SW480 (cell line): ENCODE results near the gene TRAF7.

Experiments
- DNase-seq: peaks from one replicate; pipeline ENCODE4 v3.0.0-alpha.2; 2016; ENCODE audit warnings: low spot score

The TRAF7 gene

DNA sequence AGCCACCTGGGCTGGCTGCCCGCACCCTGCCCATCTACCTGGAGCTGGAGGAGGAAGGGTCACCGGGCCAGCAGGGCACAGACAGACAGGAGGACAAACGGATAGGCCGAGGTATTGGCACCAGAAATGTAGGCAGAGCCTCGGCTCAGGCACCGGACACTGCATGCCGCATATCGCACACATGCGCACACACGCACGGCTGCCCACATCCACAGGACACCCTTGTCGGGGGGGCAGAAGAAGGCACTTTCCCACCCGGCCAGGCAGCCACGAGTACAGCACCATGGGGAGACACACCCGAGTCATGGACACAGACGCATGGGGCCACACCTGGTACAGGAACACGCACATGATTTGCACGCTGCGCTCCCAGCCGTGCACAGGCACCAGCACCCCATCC lies 26.4 kb downstream of the TRAF7 start:
- peak; percentile 39 for DNase-seq

DNA sequence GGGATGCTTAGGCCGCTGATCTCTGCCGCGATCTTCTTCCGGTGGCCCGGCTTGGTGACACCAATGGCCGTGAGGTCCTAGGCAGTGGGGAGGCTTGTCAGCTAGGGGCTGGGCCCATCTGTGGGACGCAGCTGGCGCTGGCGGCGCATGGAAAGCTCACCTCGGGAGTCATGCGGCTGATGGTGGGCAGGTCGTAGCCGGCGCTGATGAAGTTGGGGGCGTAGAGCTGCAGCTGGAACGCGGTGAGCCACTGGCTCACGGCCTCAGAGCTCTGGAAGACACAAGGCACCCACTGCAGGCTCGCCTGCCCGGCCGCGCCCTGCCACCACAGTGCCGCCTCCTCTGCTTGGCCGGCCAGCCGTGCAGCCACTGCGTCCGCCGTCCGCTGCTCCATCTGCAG lies 28.1 kb downstream of the TRAF7 start:
- DNase-seq, result no peak

DNA sequence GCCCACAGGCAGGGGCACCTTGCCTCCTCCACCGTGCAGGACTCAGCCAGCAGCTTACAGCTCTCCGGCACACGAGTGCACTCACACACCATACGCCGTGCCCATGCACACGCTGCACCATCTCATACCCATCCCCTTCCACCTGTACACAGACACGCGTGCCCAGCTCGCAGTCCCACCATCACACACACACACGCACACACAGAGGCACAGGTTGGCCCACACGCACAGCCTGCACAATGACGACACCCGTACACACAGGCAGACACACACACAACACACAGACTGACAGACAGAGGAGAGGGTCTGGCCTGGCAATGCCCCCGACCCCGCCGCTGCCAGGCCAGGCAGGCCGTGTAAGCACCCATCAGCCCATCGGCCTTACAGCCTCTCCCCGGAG lies 28.8 kb downstream of the TRAF7 start:
- DNase-seq, result no peak

DNA sequence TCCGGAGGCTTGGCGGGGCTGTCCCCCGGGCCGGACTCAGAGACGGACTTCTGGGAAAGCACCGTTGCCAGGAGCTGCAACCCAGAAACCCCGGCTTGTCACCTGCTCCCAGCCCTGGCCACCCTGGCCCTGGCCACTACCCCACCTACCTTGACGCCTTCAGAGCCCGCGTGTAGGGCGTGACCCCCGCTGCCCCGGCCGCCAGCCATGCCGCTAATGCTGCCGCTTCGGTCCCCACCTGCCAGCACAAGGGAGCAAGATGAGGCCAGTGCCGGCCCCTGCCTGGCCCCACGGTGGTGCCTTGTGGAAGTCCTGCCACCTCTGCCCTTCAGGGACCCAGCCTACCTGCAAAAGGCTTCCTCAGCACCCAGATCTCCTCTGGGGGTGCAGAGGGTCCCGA lies 29.4 kb downstream of the TRAF7 start:
- no peak for DNase-seq

DNA sequence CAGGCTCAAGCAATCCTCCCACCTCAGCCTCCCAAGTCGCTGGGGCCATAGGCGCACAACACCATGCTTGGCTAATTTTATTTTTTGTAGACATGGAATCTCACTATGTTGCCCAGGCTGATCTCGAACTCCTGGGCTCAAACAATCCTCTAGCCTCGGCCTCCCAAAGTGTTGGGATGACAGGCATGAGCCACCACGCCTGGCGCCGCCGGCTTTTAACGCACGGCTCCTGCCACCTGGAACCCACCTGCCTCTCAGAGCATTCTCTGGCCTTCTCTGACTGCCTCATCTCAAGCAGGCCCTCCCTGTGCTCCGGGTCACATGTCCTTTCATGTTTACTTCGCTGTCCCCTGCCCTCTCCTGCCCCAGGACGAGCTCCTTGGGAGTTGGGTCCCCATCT lies 30.5 kb downstream of the TRAF7 start:
- DNase-seq, result no peak

DNA sequence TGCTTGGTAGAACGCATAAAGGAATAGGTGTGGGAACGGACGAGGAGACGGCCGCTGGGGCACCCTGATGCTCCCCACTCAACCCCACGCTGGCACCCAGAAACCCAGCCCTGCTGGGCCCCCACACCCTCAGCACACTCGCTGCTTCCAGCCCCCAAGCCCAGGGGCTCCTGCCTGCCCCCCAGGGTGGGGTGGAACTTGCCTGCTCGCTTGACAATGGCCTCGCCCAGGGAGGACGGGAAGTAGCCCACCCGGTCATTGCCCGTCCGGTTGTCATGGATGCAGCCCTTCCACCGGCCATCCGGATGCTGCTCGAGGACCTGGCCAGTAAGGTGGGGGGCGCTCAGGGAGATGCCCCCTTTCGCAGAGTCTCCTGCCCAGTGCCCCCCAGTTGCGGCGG lies 30.9 kb downstream of the TRAF7 start:
- DNase-seq, result no peak

DNA sequence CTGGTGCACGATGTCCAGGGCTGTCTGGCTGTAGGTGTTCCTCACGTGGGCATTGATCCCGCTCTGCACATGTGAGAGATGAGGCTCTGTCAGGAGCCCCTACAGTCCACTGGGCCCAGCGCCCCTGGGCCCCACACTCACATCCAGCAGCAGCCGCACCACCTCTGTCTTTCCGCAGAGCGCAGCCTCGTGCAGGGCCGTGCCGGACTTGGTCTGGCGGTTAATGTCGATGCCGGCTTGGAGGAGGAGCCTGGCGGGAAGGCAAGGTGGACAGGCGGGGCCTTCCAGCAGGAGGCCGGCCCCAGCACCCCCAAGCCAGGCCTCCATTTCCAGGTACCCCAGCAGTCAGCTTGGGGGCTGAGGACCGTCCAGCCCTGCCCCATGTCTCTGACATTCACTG lies 31.6 kb downstream of the TRAF7 start:
- DNase-seq, result no peak

DNA sequence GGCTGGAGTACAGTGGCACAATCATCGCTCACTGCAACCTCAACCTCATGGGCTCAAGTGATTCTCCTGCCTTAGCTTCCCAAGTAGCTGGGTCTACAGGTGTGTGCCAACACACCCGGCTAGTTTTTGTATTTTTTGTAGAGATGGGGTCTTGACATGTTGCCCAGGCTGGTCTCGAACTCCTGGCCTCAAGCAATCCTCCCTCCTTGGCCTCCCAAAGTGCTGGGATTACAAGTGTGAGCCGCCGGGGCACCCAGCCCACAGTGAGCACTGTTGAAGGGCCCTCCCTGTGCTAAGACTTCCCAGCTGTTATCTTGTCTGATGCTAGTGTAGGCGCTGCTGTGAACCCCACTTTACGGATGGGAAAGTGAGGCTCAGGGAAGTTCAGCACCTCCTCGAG lies 32.8 kb downstream of the TRAF7 start:
- DNase-seq, result no peak

DNA sequence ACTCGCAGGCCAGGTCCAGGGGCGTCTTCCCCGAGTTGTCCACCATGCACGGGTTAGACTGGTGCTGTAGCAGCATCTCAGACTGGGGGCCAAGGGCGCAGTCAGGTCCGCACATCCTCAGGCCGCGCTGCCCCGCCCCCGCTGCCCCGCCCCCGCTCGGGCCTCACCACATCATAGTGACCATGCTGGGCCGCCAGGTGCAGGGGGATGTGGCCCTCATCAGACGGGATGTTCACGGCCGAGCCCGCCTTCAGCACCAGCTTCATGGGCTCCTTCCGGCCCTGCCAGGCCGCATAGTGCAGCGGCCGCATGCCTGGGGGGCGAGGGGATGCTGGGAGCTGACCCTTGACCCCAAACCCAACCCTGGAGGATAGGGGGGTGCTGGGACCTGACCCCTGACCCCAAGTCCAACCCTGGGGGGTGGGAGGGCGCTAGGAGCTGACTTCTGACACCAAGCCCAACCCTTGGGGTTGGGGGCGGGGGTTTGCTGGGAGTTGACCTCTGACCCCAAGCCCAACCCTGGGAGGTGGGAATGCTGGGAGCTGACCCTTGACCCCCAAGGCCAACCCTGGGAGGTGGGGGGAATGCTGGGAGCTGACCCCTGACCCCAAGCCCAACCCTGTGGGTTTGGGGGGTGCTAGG lies 33.8 kb downstream of the TRAF7 start:
- no peak for DNase-seq

DNA sequence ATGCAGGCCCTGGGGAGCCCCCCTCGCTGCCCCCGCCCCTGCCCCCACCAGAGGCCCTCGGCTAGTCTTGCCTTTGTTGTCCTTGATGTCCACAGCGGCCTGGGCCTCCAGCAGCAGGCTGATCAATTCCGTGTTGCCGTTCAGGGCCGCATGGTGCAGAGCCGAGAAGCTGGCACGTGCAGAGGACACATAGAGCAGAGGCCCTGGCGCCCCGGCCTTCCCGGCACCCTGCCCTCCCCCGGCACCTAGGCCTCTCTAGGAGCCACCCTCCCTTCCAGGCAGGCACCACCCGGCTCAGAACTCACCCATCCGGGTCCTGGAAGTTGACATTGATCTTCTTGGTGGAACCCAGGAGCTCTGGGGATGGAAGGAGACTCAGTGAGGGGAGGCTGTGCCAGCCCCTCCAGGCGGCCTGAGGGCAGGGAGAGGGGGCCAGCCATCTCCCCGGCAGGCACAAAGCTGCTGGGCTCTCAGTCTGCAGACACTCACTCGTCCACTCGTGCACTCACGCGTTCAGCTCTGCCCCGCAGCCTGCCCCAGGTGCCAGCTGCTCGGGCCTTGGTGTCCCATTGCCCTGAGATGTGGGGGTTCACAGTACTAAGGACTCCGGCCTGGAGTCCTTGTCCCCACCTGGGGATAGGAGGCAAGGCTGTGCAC lies 34.5 kb downstream of the TRAF7 start:
- DNase-seq, result no peak

DNA sequence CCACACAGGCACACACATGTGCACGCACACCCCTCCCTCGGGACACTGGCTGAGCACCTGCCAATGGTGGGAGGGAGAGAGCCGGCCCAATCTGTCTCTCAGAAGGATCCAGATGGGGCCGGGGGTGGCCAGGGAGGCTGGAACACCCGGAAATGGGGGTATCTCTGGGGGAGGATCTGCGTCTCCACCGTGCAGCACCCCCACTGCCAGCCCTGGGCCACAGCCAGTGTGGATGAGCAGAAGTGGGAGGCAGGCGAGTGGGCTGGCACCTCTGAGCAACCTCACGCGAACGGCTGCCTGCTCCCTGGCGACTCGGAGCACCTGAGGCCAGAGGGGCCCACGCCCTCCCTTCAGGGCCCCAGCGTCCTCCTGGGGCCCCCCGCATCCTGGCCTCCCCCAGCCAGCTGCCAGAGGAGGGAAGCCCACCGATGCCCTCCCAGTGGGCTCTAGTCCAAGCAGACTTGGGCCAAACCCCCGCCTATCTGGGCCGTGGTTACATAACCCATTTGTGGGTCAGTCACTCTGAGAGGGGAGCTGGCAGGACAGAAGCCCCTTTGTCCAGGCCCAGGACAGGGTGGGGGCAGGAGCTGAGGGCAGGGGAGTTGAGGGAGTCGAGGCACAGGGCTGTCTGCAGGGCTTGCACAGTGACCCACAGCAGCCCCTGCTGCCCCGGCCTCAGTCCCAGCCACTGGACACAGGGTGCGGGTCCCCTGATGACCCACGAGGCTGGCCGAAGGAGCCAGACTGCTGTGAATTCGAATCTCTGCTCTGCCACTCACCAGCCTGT lies 35.3 kb downstream of the TRAF7 start:
- no peak for DNase-seq

DNA sequence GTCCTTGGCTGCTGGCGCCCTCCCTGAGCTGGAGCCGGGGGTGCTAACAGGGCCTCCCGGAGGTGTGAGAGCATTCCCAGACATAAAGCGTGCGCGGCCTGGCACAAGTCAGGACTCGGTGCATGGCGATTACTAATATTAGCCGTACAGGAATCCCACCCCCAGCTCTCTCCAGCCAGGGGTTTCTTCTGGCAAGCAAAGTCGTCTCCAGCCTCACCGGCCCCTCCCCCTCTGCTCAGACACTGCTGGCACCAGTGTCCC lies 35.8 kb downstream of the TRAF7 start:
- DNase-seq, result no peak

DNA sequence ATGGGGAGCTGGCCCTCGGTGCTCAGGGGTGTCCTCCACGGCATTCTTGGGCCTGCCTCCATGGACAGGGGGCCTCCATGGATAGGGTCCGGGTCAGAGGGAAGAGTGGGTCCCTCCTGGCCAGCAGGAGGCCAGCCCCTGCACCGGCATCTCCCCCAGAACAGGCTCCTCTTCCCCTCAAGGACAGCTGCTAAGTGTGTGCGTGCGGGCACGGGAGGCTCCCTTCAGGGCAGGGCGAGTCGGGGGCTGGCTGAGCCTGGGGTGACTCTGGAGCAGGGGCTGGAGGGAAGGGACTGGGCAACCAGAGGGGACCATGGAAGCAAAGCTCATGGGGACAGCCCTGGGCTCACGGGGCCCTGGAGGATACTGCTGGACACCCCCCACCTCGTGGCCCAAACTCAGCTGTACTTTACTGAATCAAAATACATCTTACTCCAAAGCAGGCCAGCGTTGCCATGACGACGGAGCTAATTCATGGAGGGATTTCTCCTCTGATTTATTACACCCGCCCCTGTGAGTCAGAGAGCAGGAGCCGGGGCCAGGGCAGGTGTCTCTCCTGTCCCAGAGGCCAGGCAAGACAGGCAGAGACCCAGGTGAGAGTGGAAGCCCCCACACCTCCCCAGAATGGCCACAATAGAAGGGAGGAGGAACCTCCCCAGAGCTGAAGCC lies 38.7 kb downstream of the TRAF7 start:
- peak; percentile 52 for DNase-seq

DNA sequence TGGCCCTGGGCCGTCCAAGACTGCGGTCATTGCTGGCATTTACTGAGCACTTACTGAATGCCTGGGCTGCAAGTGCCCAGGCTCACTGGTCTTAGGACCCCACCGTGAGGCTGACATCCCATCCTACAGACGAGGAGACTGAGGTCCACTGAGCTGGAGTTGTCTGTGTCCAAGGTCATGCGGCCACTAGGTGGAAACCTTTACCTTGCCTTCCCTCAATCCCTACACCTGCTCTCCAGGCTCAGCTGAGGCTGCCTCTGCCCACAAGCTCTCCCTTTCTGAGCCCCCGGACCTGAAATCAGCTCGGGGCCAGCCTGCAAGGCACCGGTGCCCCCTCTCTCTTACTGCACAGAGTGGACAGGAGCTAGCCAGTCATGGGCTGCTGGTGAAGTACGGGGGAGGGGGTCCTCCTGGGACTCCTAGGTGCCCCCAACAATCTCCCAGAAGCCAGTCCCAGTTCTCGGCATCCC lies 39.3 kb downstream of the TRAF7 start:
- peak; percentile 77 for DNase-seq

DNA sequence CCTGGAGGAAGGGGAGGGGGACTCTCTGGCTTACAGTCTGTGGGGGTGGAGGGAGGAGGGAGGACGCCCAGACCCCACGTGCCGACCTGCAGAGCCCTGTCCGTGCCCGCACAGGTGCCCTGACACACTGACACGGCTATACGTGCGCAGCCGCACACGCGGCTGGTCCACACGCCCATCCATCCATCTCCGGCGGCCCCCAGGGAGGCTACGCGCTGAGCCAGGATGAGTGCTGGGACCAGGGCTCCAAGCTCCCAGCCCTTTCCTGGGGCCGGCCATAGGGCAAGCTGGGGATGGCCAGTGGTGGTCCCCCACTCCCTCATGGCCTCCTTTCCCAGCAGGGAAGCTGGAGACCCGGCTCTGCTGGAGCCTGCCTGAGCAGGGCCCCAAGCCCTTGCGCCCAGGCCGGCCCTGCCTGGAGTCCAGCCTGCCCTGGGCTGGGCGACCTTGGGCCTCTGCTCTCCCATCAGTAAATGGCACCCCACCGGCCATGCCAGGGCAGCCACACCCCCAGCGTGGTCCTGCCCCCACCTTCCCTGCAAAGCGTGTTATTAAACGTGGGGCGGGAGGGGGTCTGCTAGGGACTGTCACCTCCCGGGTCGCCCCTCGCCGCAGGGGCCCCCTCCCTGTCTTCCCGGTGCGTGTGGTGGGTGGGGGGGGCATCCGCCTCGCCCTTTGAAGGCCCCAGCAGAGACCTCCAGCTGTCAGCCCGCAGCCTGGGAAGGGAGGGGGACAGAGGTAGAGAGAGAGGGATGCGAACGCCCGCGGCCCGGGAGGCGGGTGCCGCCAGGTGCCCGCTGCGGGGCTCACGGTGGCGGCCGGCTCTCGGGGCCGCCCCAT lies 40.0 kb downstream of the TRAF7 start:
- no peak for DNase-seq

DNA sequence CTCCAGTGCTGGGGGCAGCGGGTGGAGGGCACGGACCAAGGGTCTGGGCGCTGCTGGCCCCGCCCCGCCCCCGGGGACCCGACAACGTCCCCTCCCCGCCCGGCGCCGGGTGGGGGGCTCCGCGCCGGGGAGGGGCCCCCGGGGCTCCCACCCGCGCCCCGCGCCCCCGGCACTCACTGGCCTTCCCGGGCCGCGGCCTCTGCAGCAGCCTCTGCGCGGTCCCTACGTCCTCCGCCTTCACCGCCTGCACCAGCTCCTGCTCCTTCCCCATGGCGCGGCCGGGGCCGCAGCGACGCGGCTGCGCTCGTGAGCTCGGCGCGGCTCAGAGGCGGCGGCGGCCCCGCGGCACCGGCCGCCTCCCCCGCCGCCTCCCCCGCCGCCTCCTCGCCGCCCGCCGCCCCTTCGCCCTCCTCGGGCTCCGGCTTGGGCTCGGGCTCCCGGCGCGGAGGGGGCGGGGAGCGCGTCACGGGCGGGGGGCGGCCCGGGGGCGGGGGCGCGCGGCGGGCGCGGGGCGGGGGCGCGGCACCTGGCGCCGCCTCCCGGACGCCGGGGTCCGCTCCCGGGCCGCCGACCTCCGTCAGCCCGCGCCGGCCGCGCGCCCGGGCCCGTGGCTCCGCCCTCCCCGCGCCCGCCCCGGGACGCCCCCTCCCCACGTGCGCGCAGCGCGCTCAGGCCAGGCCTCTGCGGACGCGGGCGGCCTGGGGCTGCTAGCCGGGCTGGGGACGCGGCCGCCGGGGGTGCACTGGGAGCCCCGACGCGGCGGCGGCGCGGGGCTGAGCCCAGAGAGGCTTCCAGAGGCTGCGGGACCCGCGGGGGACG lies 40.8 kb downstream of the TRAF7 start, which contains the start of gene CASKIN1:
Gene CASKIN1 (minus strand): TSS at position 444 of the 819 bp plus-strand sequence. CDS start 173 bp downstream, at position 271.
- DNase-seq, result peak; percentile 36

DNA sequence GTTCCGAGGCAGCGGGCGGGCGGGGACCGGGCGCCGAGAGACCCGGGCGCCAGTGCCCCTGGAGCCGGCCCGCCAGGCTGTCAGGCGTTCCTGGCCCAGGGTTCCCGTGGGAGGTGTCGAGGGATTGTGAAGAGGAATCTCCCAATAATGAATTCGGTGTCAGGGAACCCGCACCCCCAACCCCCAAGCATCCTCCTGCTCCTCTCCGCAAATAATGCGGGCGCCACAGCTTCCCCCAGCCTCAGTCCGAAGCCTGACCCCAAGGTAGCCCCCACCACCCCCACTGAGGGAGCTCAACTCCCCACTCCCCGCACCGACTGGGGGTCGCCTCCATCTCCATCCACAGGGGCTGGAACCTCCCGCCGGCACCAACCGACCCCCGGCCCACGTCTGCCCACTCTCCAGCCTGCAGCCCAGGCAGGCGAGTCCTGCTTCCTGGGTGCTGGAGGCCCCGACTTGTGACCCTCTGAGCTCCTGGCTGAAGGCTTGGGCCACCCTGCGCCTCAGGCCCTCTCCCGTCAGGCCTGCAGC lies 41.5 kb downstream of the TRAF7 start:
- no peak for DNase-seq

DNA sequence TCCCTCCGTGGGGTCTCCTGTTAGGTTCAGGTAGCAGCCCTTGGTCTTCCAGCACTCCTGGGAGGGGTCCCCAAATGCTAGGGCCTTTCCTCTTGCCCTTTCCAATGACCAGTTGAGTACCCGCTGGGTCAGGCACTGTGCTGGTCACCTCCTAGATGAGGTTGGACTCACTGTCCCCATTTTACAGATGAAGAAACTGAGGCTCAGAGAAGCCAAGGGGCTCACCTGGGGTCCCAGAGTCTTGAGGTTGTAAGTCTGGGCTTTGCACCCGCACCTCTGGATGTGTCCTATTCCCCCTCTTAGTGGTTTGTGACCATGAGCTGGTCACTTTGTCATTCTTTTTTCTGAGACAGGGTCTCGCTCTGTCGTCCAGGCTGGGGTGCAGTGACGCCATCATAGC lies 42.2 kb downstream of the TRAF7 start:
- DNase-seq, result no peak

DNA sequence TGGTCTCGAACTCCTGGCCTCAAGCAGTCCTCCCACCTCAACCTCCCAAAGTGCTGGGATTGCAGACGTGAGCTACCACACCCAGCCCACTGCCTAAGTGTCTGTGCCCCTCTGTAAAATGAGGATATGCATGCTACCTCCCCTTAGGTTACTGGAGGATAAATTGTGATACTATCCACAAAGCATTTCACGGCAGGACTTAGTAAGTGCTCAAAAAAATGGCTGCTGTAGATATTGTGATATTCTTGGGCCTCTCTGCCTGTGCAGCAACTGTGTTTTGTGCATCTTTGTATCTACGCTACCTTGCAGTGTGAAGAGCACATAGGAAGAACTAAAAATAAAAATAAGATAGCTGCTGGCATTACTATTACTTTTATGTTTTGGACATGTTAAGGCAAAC lies 42.7 kb downstream of the TRAF7 start:
- no peak for DNase-seq

DNA sequence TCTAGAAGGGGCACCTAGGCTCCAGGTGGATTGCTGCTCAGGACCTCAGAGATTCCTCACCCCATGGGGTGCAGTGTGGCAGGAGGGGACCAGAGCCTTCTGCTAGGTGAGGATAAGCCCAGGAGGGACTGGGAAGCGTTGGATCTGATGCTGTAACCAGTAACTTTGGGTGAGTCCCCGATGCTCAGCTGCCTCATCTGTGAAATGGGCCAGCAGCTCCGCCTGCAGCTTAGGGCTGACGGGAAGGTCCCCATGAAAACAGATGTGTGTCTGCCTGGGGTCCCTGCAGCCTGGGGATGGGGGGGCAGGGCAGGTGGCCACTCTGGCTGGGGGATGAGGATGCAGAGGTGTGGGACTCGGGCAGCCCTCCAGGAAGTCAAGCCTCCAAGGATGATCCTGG lies 43.5 kb downstream of the TRAF7 start:
- DNase-seq, result no peak

DNA sequence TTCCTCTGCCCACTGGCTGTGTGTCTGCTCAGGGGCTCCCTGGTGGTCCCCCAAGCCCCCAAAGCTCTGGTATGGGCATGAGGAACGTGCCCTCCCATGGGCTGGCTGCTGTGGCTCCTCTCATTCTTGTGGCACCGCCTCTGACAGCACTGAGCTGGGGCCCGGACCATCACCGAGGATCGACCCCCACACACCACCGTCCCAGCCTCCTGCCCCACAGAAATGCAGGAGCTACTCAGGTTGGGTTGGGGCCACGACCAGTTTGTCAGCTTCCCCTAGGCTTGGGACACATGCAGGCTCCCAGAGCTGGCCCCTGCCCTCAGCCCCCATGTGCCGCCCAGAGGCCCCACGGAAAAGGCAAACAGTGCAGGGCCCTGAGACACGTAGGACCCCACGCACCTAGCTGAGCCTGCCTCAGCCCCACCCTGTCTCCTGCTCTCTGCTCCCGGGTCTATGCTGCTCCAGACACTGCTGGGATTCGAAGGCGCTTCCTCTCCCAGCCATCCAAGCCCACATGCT lies 44.1 kb downstream of the TRAF7 start:
- no peak for DNase-seq
